ENCODE data around the gene SLC35F5. TPM values are rescaled to one million over a fixed set of nuclear protein-coding genes. Genes with fewer than 3 reads are reported as not detected.
"Not testable (repeated sequence)": the region's sequence is repeated elsewhere in the genome, so short reads cannot be mapped to it uniquely, and the experiment has no call there.

Gene SLC35F5
- total and polyA plus RNA-seq, 5 donors: 32.8 to 60.2 (median 52.7) TPM

GRCh38 chr2:113776949-113777348 lies 20.5 kb upstream of the SLC35F5 start:
- ATAC-seq: no peak
- Histone ChIP-seq H3K9me3 (ENCODE audit: control insufficient read depth, low read length) (no peaks in the 10 kb centered on the region), H3K4me3 (ENCODE audit: low read length) (no peak overlapping the region), H3K27me3 (ENCODE audit: control insufficient read depth, insufficient read depth) (no peaks in the 10 kb centered on the region), H3K27ac (ENCODE audit: low read length) (no peak overlapping the region), H3K4me1 (ENCODE audit: control insufficient read depth, insufficient read depth, low read length) (no peaks in the 10 kb centered on the region)
- WGBS: 69% methylated on average over 4 of the region's 4 CpGs
- intact Hi-C loops (cut with DNase I): no loop called here
- no peak for DNase-seq

DNA sequence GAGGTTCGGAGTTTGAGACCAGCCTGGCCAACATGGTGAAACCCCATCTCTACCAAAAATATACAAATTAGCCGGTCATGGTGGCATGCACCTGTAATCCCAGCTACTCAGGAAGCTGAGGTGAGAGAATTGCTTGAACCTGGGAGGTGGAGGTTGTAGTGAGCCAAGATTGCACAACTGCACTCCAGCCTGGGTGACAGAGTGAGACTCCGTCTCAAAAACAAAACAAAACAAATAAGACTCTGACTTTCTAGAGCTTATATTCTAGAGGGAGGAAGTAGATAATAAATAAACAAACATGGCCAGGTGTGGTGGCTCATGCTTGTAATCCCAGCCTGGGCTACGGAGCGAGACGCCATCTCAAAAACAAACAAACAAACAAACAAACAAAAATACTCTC lies 18.2 kb upstream of the SLC35F5 start:
- DNase-seq; H3K27ac ChIP-seq (ENCODE audit: low read length); H3K9me3 ChIP-seq (ENCODE audit: control insufficient read depth, low read length); ATAC-seq; intact Hi-C loops (cut with DNase I); H3K27me3 ChIP-seq (ENCODE audit: control insufficient read depth, insufficient read depth); H3K4me1 ChIP-seq (ENCODE audit: control insufficient read depth, insufficient read depth, low read length); H3K4me3 ChIP-seq (ENCODE audit: low read length): not testable (repeated sequence)
- WGBS: 81% methylated on average over 6 of the region's 6 CpGs

GRCh38 chr2:113770929-113771328 lies 14.5 kb upstream of the SLC35F5 start:
- Histone ChIP-seq H3K4me3 (ENCODE audit: low read length) (no peak overlapping the region), H3K4me1 (ENCODE audit: control insufficient read depth, insufficient read depth, low read length) (no peaks in the 10 kb centered on the region), H3K27ac (ENCODE audit: low read length) (no peak overlapping the region), H3K27me3 (ENCODE audit: control insufficient read depth, insufficient read depth) (no peaks in the 10 kb centered on the region), H3K9me3 (ENCODE audit: control insufficient read depth, low read length) (no peaks in the 10 kb centered on the region)
- ATAC-seq (no peak), DNase-seq (no peak)
- WGBS: 80% methylated on average over 3 of the region's 3 CpGs
- intact Hi-C loops (cut with DNase I): no loop called here

- H3K9me3 ChIP-seq (ENCODE audit: control insufficient read depth, low read length): no peaks in the 10 kb centered on the region
- no peak overlapping the region for H3K4me3 ChIP-seq (ENCODE audit: low read length)
- no peaks in the 10 kb centered on the region for H3K4me1 ChIP-seq (ENCODE audit: control insufficient read depth, insufficient read depth, low read length)
- ATAC-seq: no peak
- H3K27me3 ChIP-seq (ENCODE audit: control insufficient read depth, insufficient read depth): no peaks in the 10 kb centered on the region
- WGBS: 97% methylated on average over 3 of the region's 3 CpGs
- H3K27ac ChIP-seq (ENCODE audit: low read length): no peak overlapping the region
- DNase-seq: no peak
- intact Hi-C loops (cut with DNase I): no loop called here
Observed at GRCh38 chr2:113769555-113769954, 13.1 kb upstream of the SLC35F5 start.

DNA sequence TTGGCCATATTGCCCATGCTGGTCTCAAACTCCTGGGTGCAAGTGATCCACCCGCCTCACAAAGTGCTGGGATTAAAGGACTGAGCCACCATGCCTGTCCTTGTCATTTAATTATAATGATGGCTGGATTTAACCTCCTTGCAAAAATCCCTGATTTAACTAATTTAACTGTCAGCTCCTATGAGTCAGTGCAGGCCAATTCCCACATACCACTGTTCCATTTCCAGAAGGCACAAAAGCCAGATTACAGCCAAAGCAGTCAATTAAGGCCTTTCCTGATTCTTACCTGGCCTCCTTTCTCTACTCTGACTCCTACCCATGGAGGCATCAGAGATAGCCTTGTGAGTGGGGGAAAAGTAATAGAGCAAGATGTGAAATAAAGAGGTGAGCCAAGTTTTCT lies 12.3 kb upstream of the SLC35F5 start:
- no peaks in the 10 kb centered on the region for H3K27me3 ChIP-seq (ENCODE audit: control insufficient read depth, insufficient read depth)
- H3K4me1 ChIP-seq (ENCODE audit: control insufficient read depth, insufficient read depth, low read length): no peaks in the 10 kb centered on the region
- ATAC-seq (no peak), DNase-seq (no peak)
- WGBS: 91% methylated on average over 1 of the region's 1 CpG
- H3K9me3 ChIP-seq (ENCODE audit: control insufficient read depth, low read length): no peaks in the 10 kb centered on the region
- H3K4me3 ChIP-seq (ENCODE audit: low read length): no peak overlapping the region
- intact Hi-C loops (cut with DNase I): no loop called here
- H3K27ac ChIP-seq (ENCODE audit: low read length): no peak overlapping the region

DNA sequence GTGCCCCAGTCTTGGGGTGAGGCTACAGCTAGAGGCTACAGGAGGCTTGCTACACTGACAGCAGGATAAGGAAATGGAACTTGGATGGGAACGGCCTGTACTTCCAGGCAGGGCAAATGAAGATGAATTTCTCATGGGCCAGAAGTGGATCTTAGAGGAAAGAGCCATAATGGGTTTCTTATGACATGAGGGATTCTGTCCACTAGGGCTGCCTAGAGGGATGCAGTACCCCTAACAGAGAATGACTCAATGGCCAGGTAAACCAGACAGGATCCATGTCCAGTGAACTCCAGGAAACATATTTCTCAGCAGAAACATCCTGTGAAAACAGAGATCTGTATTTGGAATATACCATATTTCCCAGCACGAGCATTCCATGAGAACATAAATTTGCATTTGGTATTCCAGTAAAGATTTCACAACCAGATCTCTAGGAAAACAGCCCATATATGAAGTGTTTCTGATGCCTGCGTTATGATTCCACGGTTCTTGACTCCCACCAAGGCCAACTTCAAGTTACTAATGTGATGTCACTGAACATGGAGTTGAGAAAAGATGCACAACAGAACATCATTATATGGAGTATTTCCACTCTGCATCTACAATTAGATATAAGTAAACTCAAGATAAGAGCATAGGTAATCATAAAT lies 11.5 kb upstream of the SLC35F5 start:
- DNase-seq: no peak
- Histone ChIP-seq H3K4me1 (ENCODE audit: control insufficient read depth, insufficient read depth, low read length) (no peaks in the 10 kb centered on the region), H3K9me3 (ENCODE audit: control insufficient read depth, low read length) (no peaks in the 10 kb centered on the region), H3K27ac (ENCODE audit: low read length) (no peak overlapping the region), H3K27me3 (ENCODE audit: control insufficient read depth, insufficient read depth) (no peaks in the 10 kb centered on the region), H3K4me3 (ENCODE audit: low read length) (no peak overlapping the region)
- 83% methylated on average over 4 of the region's 4 CpGs for WGBS
- intact Hi-C loops (cut with DNase I): no loop called here
- ATAC-seq: no peak

GRCh38 chr2:113765276-113765675 lies 8.8 kb upstream of the SLC35F5 start:
- Histone ChIP-seq H3K27ac (ENCODE audit: low read length) (no peak overlapping the region), H3K27me3 (ENCODE audit: control insufficient read depth, insufficient read depth) (no peaks in the 10 kb centered on the region), H3K4me3 (ENCODE audit: low read length) (no peak overlapping the region), H3K4me1 (ENCODE audit: control insufficient read depth, insufficient read depth, low read length) (no peaks in the 10 kb centered on the region), H3K9me3 (ENCODE audit: control insufficient read depth, low read length) (no peaks in the 10 kb centered on the region)
- whole genome bisulfite sequencing: 86% methylated on average over 4 of the region's 4 CpGs
- DNase-seq (no peak), ATAC-seq (no peak)
- intact Hi-C loops (cut with DNase I): no loop called here

- 61% methylated on average over 3 of the region's 3 CpGs for WGBS
- H3K4me1 ChIP-seq (ENCODE audit: control insufficient read depth, insufficient read depth, low read length): no peaks in the 10 kb centered on the region
- ATAC-seq (no peak), DNase-seq (no peak)
- H3K27ac ChIP-seq (ENCODE audit: low read length): no peak overlapping the region
- H3K27me3 ChIP-seq (ENCODE audit: control insufficient read depth, insufficient read depth): no peaks in the 10 kb centered on the region
- intact Hi-C loops (cut with DNase I): no loop called here
- H3K9me3 ChIP-seq (ENCODE audit: control insufficient read depth, low read length): no peaks in the 10 kb centered on the region
- no peak overlapping the region for H3K4me3 ChIP-seq (ENCODE audit: low read length)
Observed at GRCh38 chr2:113762377-113763118, 6.1 kb upstream of the SLC35F5 start.

DNA sequence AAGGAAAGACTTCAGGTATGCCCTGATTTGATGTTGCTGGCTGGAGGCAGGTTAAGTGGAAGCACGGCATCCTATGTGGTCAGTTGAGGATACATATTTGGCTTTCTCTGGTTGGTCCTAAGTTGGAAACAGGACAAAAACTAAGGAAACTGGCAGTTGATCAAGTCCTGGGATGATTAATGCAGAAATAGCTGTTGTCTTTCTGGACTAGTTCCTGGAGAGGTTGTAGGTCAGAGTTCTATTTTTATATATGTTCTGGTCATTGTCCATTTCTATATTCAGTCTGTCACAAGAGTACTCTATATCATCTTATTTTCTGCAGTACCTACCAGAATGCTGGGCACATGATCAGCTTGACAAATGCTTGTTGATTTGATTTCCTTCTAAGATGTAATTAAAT lies 4.0 kb upstream of the SLC35F5 start:
- H3K27me3 ChIP-seq (ENCODE audit: control insufficient read depth, insufficient read depth): no peaks in the 10 kb centered on the region
- 13% methylated on average over 1 of the region's 1 CpG for WGBS
- no peak overlapping the region for H3K4me3 ChIP-seq (ENCODE audit: low read length)
- ATAC-seq (no peak), DNase-seq (no peak)
- intact Hi-C loops (cut with DNase I): no loop called here
- H3K27ac ChIP-seq (ENCODE audit: low read length): peak overlapping the region; percentile 32
- no peaks in the 10 kb centered on the region for H3K9me3 ChIP-seq (ENCODE audit: control insufficient read depth, low read length)
- no peaks in the 10 kb centered on the region for H3K4me1 ChIP-seq (ENCODE audit: control insufficient read depth, insufficient read depth, low read length)

DNA sequence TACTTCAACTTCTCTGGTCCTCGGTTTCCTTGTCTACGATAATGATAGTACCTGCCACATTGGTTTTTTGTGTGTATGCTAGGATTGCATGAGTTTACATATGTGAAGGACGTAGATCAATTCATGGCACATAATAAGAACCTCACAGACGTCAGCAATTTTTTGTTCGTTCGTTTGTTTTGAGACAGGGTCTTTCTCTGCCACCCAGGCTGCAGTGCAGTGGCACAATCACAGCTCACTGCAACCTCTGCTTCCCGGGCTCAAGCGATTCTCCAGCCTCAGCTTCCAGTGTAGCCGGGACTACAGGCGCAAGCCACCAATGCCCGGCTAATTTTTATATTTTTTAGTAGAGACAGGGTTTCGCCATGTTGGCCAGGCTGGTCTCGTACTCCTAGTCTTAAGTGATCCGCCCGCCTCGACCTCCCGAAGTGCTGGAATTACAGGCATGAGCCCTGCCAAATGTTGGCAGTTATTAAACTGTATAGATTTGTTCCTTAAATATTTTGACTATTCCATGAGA lies 756 bp upstream of the SLC35F5 start:
- Histone ChIP-seq H3K9me3 (ENCODE audit: control insufficient read depth, low read length) (no peaks in the 10 kb centered on the region), H3K27me3 (ENCODE audit: control insufficient read depth, insufficient read depth) (no peaks in the 10 kb centered on the region), H3K27ac (ENCODE audit: low read length) (peak overlapping the region; percentile 96), H3K4me3 (ENCODE audit: low read length) (peak overlapping the region; percentile 53), H3K4me1 (ENCODE audit: control insufficient read depth, insufficient read depth, low read length) (no peaks in the 10 kb centered on the region)
- intact Hi-C loops (cut with DNase I): loop anchor here in 3 of 4 donors (2.0 to 10.0 kb wide), 3 partner anchors 130 to 138 kb away; partner anchors contain the start of gene ACTR3 (in 2 of the 3)
- no peak for DNase-seq
- ATAC-seq: peak in 1 of 2 donors; percentile 2
- WGBS: 27% methylated on average over 17 of the region's 17 CpGs

- under 1% methylated on average over 26 of the region's 26 CpGs for WGBS
- intact Hi-C loops (cut with DNase I): loop anchor here in 3 of 4 donors (2.0 to 10.0 kb wide), 3 partner anchors 131 to 139 kb away; partner anchors contain the start of gene ACTR3 (in 2 of the 3)
Observed at GRCh38 chr2:113755835-113756354, 547 bp downstream of the SLC35F5 start.

More at GRCh38 chr2:113755835-113756354, 547 bp downstream of the SLC35F5 start:
- H3K4me3 ChIP-seq (ENCODE audit: low read length): peak overlapping the region; percentile 53
- DNase-seq (no peak), ATAC-seq (peak; percentile 55 to 72)
- no peaks in the 10 kb centered on the region for H3K9me3 ChIP-seq (ENCODE audit: control insufficient read depth, low read length)
- peak overlapping the region; percentile 51 for H3K27ac ChIP-seq (ENCODE audit: low read length)
- H3K4me1 ChIP-seq (ENCODE audit: control insufficient read depth, insufficient read depth, low read length): no peaks in the 10 kb centered on the region
- no peaks in the 10 kb centered on the region for H3K27me3 ChIP-seq (ENCODE audit: control insufficient read depth, insufficient read depth)
